DMS79 (cell line): ENCODE results near the gene ZBTB42.

Experiments used
- DNase-seq: peaks from one replicate; lab custom pipeline; 2025; lab: John Stamatoyannopoulos, UW

The ZBTB42 gene

GRCh38 chr14:104782808-104783139 is 18.1 kb upstream of the ZBTB42 start:
- DNase-seq, result no peak

- no peak for DNase-seq
Measured at GRCh38 chr14:104783484-104784217, 17.2 kb upstream of the ZBTB42 start.

GRCh38 chr14:104784218-104784568 is 16.7 kb upstream of the ZBTB42 start:
- no peak for DNase-seq

GRCh38 chr14:104784846-104785707 is 15.8 kb upstream of the ZBTB42 start:
- peak; percentile 83 for DNase-seq

- no peak for DNase-seq
Measured at GRCh38 chr14:104785708-104786080, 15.2 kb upstream of the ZBTB42 start.

- no peak for DNase-seq
Measured at GRCh38 chr14:104786091-104786586, 14.8 kb upstream of the ZBTB42 start.

GRCh38 chr14:104786726-104787675 is 13.9 kb upstream of the ZBTB42 start:
- DNase-seq, result no peak

GRCh38 chr14:104787736-104788135 is 13.2 kb upstream of the ZBTB42 start:
- no peak for DNase-seq

GRCh38 chr14:104788161-104788818 is 12.6 kb upstream of the ZBTB42 start:
- DNase-seq, result peak; percentile 97

GRCh38 chr14:104788873-104789663 is 11.8 kb upstream of the ZBTB42 start:
- DNase-seq, result no peak

- no peak for DNase-seq
Measured at GRCh38 chr14:104789752-104790743, 10.9 kb upstream of the ZBTB42 start.

GRCh38 chr14:104791425-104791824 is 9.5 kb upstream of the ZBTB42 start:
- no peak for DNase-seq

GRCh38 chr14:104792101-104792884 is 8.6 kb upstream of the ZBTB42 start:
- DNase-seq, result peak; percentile 52

GRCh38 chr14:104792945-104793702 is 7.8 kb upstream of the ZBTB42 start:
- no peak for DNase-seq

GRCh38 chr14:104793703-104793959 is 7.3 kb upstream of the ZBTB42 start:
- DNase-seq, result no peak

GRCh38 chr14:104794099-104794498 is 6.8 kb upstream of the ZBTB42 start:
- DNase-seq, result no peak

GRCh38 chr14:104794631-104794992 is 6.3 kb upstream of the ZBTB42 start:
- DNase-seq, result no peak

- no peak for DNase-seq
Measured at GRCh38 chr14:104794993-104795780, 5.7 kb upstream of the ZBTB42 start, which contains the start of gene AKT1. Gene AKT1, minus strand, starts transcription at chr14:104795748. Its CDS starts 3,105 bp downstream, at chr14:104792643.
